Kidney epithelial cell (primary cell): ENCODE results near the gene RNF152. TPM values are rescaled to one million over a fixed set of nuclear protein-coding genes. Genes with fewer than 3 reads are reported as not detected.

Source experiments
- DNase-seq: peaks from one replicate; pipeline ENCODE4 v3.0.0-alpha.2; 2010; ENCODE audit warnings: low read depth
- H3K27me3 ChIP-seq: 2 replicates; pipeline ENCODE4 v1.6.0; 2011; ENCODE audit warnings: low read length; ENCODE audit not compliant: control insufficient read depth, insufficient read depth
- H3K36me3 ChIP-seq: 2 replicates; pipeline ENCODE4 v1.5.1; 2011; ENCODE audit warnings: low read length; ENCODE audit not compliant: control insufficient read depth, insufficient read depth
- H3K4me3 ChIP-seq: 2 replicates; pipeline ENCODE4 v1.5.1; 2011; ENCODE audit warnings: low read depth, mild to moderate bottlenecking, control low read depth, low read length
- total RNA-seq: library from RNA; depleted of rRNA; stranded (reverse); fragments of >200 nt; gene quantifications from 2 replicates; pipeline ENCODE4 v1.2.3, GENCODE V29; 2015
- TF ChIP-seq, protein P1 (sequence below): IDR thresholded peaks from 2 replicates; pipeline ENCODE4 v1.5.1; 2011; ENCODE audit warnings: mild to moderate bottlenecking, moderate library complexity, low read length, control low read depth, inconsistent platforms; ENCODE audit not compliant: insufficient read depth, poor library complexity, severe bottlenecking

The RNF152 gene
- total RNA-seq, 1 donor from 2014 or later: 10.2 TPM

DNA sequence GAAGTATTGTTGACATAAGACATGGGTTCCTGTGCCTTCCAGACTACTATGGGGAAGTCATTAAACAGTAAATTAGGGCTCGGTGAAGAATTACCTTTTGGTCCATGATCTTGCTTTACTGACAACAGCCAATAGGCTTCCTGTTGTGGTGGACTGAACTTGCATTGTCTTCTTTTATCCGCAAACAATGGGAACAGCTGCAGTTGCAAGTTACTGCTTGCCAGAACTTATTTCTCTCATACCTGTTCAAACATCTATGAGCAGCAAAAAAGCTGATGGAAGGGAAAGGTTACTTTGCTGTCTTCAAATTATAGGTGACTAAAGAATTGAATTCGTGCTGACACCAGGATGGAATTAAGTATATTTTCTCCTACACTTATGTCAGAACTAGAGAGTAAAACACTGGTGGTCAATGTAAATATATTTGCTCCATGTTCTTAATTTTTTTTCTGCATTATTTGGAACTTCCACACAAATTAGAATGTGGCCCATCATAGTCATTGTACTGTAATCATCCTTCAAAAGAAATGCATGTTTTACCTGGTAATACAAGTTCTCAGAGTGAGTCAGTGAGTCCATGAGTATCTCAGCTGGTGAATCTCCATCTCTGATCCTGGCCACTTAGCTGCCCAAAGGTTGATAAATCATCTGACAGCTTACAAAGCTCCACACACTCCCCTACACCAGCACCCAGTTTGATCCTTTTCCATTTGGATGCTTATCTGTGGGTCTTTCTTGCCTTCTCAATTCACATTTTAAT lies 37.3 kb upstream of the RNF152 start:
- TF ChIP-seq, protein P1, sequence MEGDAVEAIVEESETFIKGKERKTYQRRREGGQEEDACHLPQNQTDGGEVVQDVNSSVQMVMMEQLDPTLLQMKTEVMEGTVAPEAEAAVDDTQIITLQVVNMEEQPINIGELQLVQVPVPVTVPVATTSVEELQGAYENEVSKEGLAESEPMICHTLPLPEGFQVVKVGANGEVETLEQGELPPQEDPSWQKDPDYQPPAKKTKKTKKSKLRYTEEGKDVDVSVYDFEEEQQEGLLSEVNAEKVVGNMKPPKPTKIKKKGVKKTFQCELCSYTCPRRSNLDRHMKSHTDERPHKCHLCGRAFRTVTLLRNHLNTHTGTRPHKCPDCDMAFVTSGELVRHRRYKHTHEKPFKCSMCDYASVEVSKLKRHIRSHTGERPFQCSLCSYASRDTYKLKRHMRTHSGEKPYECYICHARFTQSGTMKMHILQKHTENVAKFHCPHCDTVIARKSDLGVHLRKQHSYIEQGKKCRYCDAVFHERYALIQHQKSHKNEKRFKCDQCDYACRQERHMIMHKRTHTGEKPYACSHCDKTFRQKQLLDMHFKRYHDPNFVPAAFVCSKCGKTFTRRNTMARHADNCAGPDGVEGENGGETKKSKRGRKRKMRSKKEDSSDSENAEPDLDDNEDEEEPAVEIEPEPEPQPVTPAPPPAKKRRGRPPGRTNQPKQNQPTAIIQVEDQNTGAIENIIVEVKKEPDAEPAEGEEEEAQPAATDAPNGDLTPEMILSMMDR: no peak
- DNase-seq: no peak
- Histone ChIP-seq H3K27me3 (no peaks in the 10 kb centered on the region), H3K4me3 (no peak overlapping the region), H3K36me3 (no peaks in the 10 kb centered on the region)

DNA sequence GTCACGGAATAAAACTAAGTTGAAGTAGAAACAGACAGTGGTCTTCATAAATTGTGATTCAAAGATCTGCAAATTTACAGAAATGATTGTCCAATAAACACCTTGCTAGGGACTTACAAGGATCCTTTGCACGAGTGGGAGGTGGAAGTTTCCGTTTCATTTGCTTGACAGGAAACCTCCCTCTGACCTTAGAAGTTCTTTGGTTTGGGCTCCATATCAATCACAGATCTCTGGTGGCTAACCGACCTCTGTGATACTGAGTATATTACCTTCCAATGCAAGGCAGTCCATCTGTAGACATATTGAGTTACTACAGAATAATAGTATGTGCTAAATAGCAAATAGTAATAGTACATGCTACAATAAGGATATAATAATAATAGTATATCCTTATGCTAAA lies 33.7 kb upstream of the RNF152 start:
- TF ChIP-seq, protein P1: no peak
- no peak for DNase-seq
- no peaks in the 10 kb centered on the region for H3K27me3 ChIP-seq
- no peaks in the 10 kb centered on the region for H3K36me3 ChIP-seq
- no peak overlapping the region for H3K4me3 ChIP-seq

DNA sequence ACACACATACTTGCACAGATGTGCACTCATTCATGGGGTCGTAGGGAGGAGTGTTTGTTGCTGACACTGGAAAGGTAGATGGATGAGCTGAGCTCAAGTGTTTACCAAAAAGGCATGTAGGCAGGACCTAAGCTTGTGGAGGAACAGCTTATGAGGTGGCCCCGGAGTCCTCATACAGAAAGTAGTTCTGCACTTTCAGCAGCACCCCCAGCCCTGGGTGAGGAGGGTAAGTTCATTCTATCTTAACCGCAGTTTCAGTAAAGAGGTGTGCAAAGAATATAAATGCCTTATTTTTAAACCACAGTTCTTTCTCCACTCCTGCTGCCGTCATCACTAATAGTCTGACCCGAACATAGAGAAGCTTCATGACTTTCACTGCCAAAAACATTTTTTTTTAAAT lies 31.7 kb upstream of the RNF152 start:
- TF ChIP-seq, protein P1: no peak
- H3K27me3 ChIP-seq: no peaks in the 10 kb centered on the region
- no peaks in the 10 kb centered on the region for H3K36me3 ChIP-seq
- no peak overlapping the region for H3K4me3 ChIP-seq
- no peak for DNase-seq

DNA sequence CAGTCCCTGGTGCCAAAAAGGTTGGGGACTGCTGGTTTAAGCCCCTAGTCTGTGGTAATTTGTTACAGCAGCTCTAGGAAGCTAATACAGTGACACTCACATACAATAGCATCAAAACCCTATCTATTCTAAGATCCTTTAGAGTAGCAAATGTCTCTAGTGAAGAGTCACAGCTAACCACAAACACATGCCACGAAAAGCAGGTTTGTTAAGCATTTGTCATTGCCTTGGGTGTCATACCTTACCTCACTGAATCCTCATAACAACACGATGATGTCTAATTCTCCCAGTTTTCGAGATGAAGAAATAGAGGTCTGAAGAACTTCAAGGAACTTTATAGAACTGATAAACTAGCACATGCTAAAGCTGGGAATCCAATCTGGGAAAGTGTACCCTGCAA lies 29.6 kb upstream of the RNF152 start:
- H3K36me3 ChIP-seq: no peaks in the 10 kb centered on the region
- DNase-seq: no peak
- TF ChIP-seq, protein P1: no peak
- no peaks in the 10 kb centered on the region for H3K27me3 ChIP-seq
- H3K4me3 ChIP-seq: no peak overlapping the region

DNA sequence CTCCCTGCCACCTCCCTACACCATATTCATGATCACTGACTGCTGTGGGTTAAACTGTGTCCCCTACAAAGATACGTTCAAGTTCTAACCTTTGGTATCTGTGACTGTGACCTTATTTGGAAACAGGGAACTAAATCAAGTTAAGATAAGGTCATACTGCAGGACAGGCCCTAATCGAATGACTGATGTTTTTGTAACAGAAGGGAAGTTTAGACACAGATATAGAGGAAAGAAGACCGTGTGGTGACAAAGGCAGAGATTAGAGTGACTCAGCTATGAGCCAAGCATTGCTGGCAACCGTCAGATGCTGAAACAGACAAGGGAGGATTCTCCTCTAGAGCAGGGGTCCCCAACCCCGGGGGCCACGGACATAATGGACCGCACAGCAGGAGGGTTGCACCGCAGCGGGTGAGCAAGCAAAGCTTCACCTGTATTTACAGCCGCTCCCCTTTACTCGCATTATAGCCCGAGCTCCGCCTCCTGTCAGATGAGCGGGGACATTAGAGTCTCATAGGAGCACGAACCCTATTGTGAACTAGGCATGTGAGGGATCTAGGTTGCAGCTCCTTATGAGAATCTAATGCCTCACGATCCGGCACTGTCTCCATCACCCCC lies 28.9 kb upstream of the RNF152 start:
- Histone ChIP-seq H3K27me3 (no peaks in the 10 kb centered on the region), H3K4me3 (no peak overlapping the region), H3K36me3 (no peaks in the 10 kb centered on the region)
- TF ChIP-seq, protein P1: no peak
- DNase-seq: no peak

DNA sequence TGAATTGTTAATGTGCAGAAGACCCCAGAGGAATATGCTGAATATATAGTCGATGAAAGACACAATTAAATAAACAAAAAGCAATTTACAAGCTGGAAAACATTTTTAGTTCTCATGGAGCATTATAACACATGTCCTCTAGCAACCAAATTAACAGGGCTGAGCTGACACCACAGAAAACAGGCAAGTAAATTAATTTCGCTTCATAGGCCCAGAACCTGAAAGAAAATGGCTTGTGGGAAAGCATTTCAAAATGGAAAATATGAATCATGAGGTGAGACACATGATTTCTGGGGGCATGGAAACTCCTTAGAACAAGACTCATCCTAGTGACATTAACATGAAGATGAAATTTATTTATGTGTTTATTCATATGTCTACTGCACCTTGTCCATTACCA lies 25.0 kb upstream of the RNF152 start:
- no peak for DNase-seq
- no peak overlapping the region for H3K4me3 ChIP-seq
- TF ChIP-seq, protein P1: no peak
- H3K27me3 ChIP-seq: no peaks in the 10 kb centered on the region
- no peaks in the 10 kb centered on the region for H3K36me3 ChIP-seq
